DND-41 (cell line): Measurements from ENCODE around the gene SRRM1.

Source experiments
- EZH2 ChIP-seq: IDR thresholded peaks from 3 replicates; pipeline ENCODE4 v1.6.1; 2012; ENCODE audit warnings: borderline replicate concordance, low read depth, mild to moderate bottlenecking, moderate library complexity, low read length, inconsistent platforms; ENCODE audit not compliant: severe bottlenecking
- TF ChIP-seq, protein P1 (sequence below): IDR thresholded peaks from 2 replicates; pipeline ENCODE4 v1.5.1; 2012; ENCODE audit warnings: borderline replicate concordance, low read length, moderate library complexity, mild to moderate bottlenecking; ENCODE audit not compliant: poor library complexity, severe bottlenecking; ENCODE audit errors: extremely low read depth

DNA sequence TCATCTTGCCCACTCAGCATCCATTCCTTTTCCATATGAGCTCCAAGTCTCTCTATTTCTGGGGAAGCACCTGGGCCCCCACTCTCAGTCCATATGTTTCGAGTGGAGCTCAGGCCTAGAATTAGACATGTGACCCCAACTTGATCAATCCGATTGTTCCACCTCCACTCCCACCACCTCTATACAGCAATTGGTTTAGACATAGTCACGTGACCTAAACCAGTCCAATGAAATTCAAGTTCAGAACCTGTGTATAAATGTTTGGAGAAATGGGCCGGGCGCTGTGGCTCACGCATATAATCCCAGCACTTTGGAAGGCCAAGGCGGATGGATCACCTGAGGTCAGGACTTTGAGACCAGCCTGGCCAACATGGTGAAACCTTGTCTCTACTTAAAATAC is 72.6 kb downstream of the SRRM1 start:
- no peak for TF ChIP-seq EZH2
- TF ChIP-seq, protein P1, sequence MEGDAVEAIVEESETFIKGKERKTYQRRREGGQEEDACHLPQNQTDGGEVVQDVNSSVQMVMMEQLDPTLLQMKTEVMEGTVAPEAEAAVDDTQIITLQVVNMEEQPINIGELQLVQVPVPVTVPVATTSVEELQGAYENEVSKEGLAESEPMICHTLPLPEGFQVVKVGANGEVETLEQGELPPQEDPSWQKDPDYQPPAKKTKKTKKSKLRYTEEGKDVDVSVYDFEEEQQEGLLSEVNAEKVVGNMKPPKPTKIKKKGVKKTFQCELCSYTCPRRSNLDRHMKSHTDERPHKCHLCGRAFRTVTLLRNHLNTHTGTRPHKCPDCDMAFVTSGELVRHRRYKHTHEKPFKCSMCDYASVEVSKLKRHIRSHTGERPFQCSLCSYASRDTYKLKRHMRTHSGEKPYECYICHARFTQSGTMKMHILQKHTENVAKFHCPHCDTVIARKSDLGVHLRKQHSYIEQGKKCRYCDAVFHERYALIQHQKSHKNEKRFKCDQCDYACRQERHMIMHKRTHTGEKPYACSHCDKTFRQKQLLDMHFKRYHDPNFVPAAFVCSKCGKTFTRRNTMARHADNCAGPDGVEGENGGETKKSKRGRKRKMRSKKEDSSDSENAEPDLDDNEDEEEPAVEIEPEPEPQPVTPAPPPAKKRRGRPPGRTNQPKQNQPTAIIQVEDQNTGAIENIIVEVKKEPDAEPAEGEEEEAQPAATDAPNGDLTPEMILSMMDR = no peak
